ENCODE measurements around the gene EBF3.
A peak's percentile ranks its signal among the peaks of the same experiment; 100 is the strongest.

Gene EBF3

DNA sequence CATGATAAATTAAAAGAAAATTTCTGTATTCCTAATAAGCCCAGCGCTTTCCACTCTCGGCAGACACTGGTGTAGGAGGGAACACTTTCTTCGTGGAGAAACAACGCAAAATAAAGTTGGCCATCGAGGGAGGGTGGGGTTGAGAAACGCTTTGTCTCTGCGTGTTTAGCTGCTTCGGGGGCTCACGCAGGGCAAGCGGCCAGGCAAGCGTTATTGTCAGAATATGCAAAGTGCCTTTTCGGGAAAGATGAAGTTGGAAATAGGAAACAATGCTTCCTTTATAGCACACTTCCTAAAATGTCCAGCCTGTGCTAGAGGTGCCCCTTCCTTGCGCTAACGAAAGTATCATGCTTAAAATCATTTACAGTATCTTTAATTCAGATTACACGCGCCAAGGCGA lies 1.9 kb upstream of the EBF3 start:
- no peak overlapping the region for H3K4me3 ChIP-seq (ENCODE audit: extremely low read depth, insufficient read depth, low read length, poor library complexity, severe bottlenecking)
- 3 to 5% methylated on average over 6 to 7 of the region's 17 CpGs for WGBS, 2 experiments (ENCODE audit: insufficient coverage in 2 of 2)

GRCh38 chr10:129965425-129965808 lies 1.3 kb upstream of the EBF3 start:
- Histone ChIP-seq H3K4me1 (ENCODE audit: control insufficient read depth, insufficient read depth, low read length, poor library complexity, severe bottlenecking) (peaks cover 23% of the 10 kb centered on the region), H3K36me3 (ENCODE audit: control insufficient read depth, insufficient read depth, low read length) (no peaks in the 10 kb centered on the region), H3K27ac (ENCODE audit: low read depth, low read length, severe bottlenecking) (no peak overlapping the region), H3K4me3 (ENCODE audit: extremely low read depth, insufficient read depth, low read length, poor library complexity, severe bottlenecking) (no peak overlapping the region), H3K9me3 (ENCODE audit: control insufficient read depth, low read length) (no peaks in the 10 kb centered on the region)
- 3 to 5% methylated on average over 4 to 11 of the region's 15 CpGs for WGBS, 2 experiments (ENCODE audit: insufficient coverage in 2 of 2)

More for the DNA sequence above, 1.9 kb upstream of the EBF3 start:
- no peaks in the 10 kb centered on the region for H3K9me3 ChIP-seq (ENCODE audit: control insufficient read depth, low read length)
- no peak overlapping the region for H3K27ac ChIP-seq (ENCODE audit: low read depth, low read length, severe bottlenecking)
- H3K4me1 ChIP-seq (ENCODE audit: control insufficient read depth, insufficient read depth, low read length, poor library complexity, severe bottlenecking), result peaks cover 24% of the 10 kb centered on the region
- H3K36me3 ChIP-seq (ENCODE audit: control insufficient read depth, insufficient read depth, low read length), result no peaks in the 10 kb centered on the region

DNA sequence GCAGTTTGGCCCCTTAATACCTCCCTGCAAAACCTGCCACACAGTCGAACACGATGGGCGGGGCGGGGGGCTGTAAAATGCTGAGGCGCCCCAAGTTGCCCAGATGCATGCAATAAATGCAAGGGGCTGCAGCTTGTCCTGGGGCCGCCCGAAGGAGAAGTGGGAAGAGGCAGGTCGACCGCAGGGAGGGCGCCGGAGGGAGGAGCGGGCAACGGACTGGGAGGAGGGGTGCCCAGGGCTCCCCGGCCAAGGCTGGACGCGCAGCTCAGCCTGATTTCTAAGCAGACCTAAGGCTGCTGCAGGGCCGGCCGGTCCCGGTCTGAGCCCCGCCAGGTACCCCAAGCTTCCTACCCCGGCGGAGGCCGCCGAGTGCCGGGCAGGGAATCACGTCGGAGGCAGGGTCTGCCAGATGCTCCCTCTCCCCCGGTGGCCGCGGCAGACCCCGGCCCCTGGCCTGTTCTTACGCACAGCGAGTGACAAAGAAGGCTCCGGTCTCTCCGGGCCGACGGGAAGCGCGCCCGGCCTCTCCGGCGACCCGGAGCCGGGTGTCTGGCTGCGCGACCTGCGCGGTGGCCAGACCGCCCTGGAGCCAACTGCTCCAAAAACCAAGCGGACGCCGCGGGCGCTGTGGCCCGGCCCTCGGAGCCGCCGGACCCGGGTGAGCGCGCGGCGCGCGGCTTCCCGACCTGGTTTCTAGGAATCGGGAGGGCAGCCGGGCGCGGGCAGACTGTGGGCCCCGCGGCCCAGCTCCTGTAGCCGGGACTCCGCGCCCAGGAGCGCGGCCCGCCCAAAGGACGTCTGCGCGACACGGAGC lies 744 bp upstream of the EBF3 start:
- 1% methylated on average over 71 to 81 of the region's 82 CpGs for WGBS, 2 experiments (ENCODE audit: insufficient coverage in 2 of 2)

GRCh38 chr10:129962872-129963640 lies 1.0 kb downstream of the EBF3 start:
- peak overlapping the region; percentile 47 for H3K4me3 ChIP-seq (ENCODE audit: extremely low read depth, insufficient read depth, low read length, poor library complexity, severe bottlenecking)
- peaks cover 25% of the 10 kb centered on the region for H3K4me1 ChIP-seq (ENCODE audit: control insufficient read depth, insufficient read depth, low read length, poor library complexity, severe bottlenecking)
- H3K36me3 ChIP-seq (ENCODE audit: control insufficient read depth, insufficient read depth, low read length), result no peaks in the 10 kb centered on the region
- no peaks in the 10 kb centered on the region for H3K9me3 ChIP-seq (ENCODE audit: control insufficient read depth, low read length)
- no peak overlapping the region for H3K27ac ChIP-seq (ENCODE audit: low read depth, low read length, severe bottlenecking)
- WGBS, 2 experiments (ENCODE audit: insufficient coverage in 2 of 2), result 1% methylated on average over 29 to 51 of the region's 79 CpGs

More for the DNA sequence above, 744 bp upstream of the EBF3 start:
- no peaks in the 10 kb centered on the region for H3K36me3 ChIP-seq (ENCODE audit: control insufficient read depth, insufficient read depth, low read length)
- H3K9me3 ChIP-seq (ENCODE audit: control insufficient read depth, low read length), result no peaks in the 10 kb centered on the region
- peak overlapping the region; percentile 14 for H3K4me3 ChIP-seq (ENCODE audit: extremely low read depth, insufficient read depth, low read length, poor library complexity, severe bottlenecking)
- H3K4me1 ChIP-seq (ENCODE audit: control insufficient read depth, insufficient read depth, low read length, poor library complexity, severe bottlenecking), result peaks cover 24% of the 10 kb centered on the region
- no peak overlapping the region for H3K27ac ChIP-seq (ENCODE audit: low read depth, low read length, severe bottlenecking)

GRCh38 chr10:129962031-129962871 lies 1.8 kb downstream of the EBF3 start:
- H3K27ac ChIP-seq (ENCODE audit: low read depth, low read length, severe bottlenecking), result no peak overlapping the region
- 4 to 5% methylated on average over 8 to 11 of the region's 18 CpGs for WGBS, 2 experiments (ENCODE audit: insufficient coverage in 2 of 2)
- no peaks in the 10 kb centered on the region for H3K9me3 ChIP-seq (ENCODE audit: control insufficient read depth, low read length)
- H3K4me1 ChIP-seq (ENCODE audit: control insufficient read depth, insufficient read depth, low read length, poor library complexity, severe bottlenecking), result peaks cover 21% of the 10 kb centered on the region
- H3K36me3 ChIP-seq (ENCODE audit: control insufficient read depth, insufficient read depth, low read length), result no peaks in the 10 kb centered on the region
- peak overlapping the region; percentile 47 for H3K4me3 ChIP-seq (ENCODE audit: extremely low read depth, insufficient read depth, low read length, poor library complexity, severe bottlenecking)

GRCh38 chr10:129961157-129961701 lies 2.8 kb downstream of the EBF3 start:
- Histone ChIP-seq H3K9me3 (ENCODE audit: control insufficient read depth, low read length) (no peaks in the 10 kb centered on the region), H3K36me3 (ENCODE audit: control insufficient read depth, insufficient read depth, low read length) (no peaks in the 10 kb centered on the region), H3K27ac (ENCODE audit: low read depth, low read length, severe bottlenecking) (no peak overlapping the region), H3K4me3 (ENCODE audit: extremely low read depth, insufficient read depth, low read length, poor library complexity, severe bottlenecking) (no peak overlapping the region), H3K4me1 (ENCODE audit: control insufficient read depth, insufficient read depth, low read length, poor library complexity, severe bottlenecking) (peaks cover 18% of the 10 kb centered on the region)
- 0% methylated on average over 1 to 2 of the region's 7 CpGs for WGBS, 2 experiments (ENCODE audit: insufficient coverage in 2 of 2)

- 8 to 10% methylated on average over 2 to 8 of the region's 14 CpGs for WGBS, 2 experiments (ENCODE audit: insufficient coverage in 2 of 2)
- Histone ChIP-seq H3K27ac (ENCODE audit: low read depth, low read length, severe bottlenecking) (no peak overlapping the region), H3K36me3 (ENCODE audit: control insufficient read depth, insufficient read depth, low read length) (no peaks in the 10 kb centered on the region), H3K4me3 (ENCODE audit: extremely low read depth, insufficient read depth, low read length, poor library complexity, severe bottlenecking) (no peak overlapping the region), H3K9me3 (ENCODE audit: control insufficient read depth, low read length) (no peaks in the 10 kb centered on the region), H3K4me1 (ENCODE audit: control insufficient read depth, insufficient read depth, low read length, poor library complexity, severe bottlenecking) (peaks cover 18% of the 10 kb centered on the region)
Observed at GRCh38 chr10:129960481-129961156, 3.5 kb downstream of the EBF3 start.

- H3K4me3 ChIP-seq (ENCODE audit: extremely low read depth, insufficient read depth, low read length, poor library complexity, severe bottlenecking), result peak overlapping the region; percentile 20
- H3K4me1 ChIP-seq (ENCODE audit: control insufficient read depth, insufficient read depth, low read length, poor library complexity, severe bottlenecking), result peaks cover 18% of the 10 kb centered on the region
- no peaks in the 10 kb centered on the region for H3K36me3 ChIP-seq (ENCODE audit: control insufficient read depth, insufficient read depth, low read length)
- WGBS, 2 experiments (ENCODE audit: insufficient coverage in 2 of 2), result 1% methylated on average over 51 to 69 of the region's 83 CpGs
- no peaks in the 10 kb centered on the region for H3K9me3 ChIP-seq (ENCODE audit: control insufficient read depth, low read length)
- H3K27ac ChIP-seq (ENCODE audit: low read depth, low read length, severe bottlenecking), result no peak overlapping the region
Observed at GRCh38 chr10:129959544-129960480, 4.3 kb downstream of the EBF3 start.

All from mesodermal cell (in vitro differentiated cells).